Measurements from ENCODE around the gene TBPL2. TPM values are rescaled to one million over a fixed set of nuclear protein-coding genes. Genes with fewer than 3 reads are reported as not detected.
"Not testable (repeated sequence)": the region's sequence is repeated elsewhere in the genome, so short reads cannot be mapped to it uniquely, and the experiment has no call there.

The TBPL2 gene
- not detected for total RNA-seq

GRCh38 chr14:55440385-55440784 lies at the start of gene TBPL2:
Gene TBPL2 (minus strand): TSS chr14:55440616. CDS start chr14:55440449, 167 bp downstream.
- DNase-seq (ENCODE audit: low spot score), result no peak
- no peak for TF ChIP-seq CTCF (IDR thresholded peaks at IDR 0.05)
- no peak for ATAC-seq (ENCODE audit: low FRiP score)

- no peak for TF ChIP-seq CTCF (IDR thresholded peaks at IDR 0.05)
- DNase-seq (ENCODE audit: low spot score), result no peak
- no peak for ATAC-seq (ENCODE audit: low FRiP score)
Observed at GRCh38 chr14:55488204-55488603, 47.8 kb upstream of the TBPL2 start.

GRCh38 chr14:55482936-55483605 lies 42.7 kb upstream of the TBPL2 start:
- TF ChIP-seq CTCF (IDR thresholded peaks at IDR 0.05), result no peak
- ATAC-seq (ENCODE audit: low FRiP score), result no peak
- DNase-seq (ENCODE audit: low spot score), result no peak

DNA sequence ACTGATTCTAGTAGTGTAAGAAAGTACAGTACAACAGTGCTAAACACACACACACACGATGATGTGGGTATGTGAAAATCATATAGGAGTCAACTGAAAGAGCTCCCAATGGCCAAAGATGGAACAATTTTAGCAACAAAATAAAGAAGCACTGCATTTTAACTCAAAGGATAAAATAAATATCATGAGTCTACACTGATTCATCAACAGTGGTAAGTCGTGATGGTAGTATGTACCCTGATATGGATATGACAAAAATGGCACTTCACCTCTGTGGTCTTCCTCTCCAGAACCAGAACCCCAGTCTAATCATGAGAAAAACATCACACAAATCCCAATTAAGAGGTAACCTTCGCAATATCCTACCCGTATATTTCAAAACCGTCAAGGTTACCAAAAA lies 41.4 kb upstream of the TBPL2 start:
- no peak for TF ChIP-seq CTCF (IDR thresholded peaks at IDR 0.05)
- ATAC-seq (ENCODE audit: low FRiP score), result no peak
- DNase-seq (ENCODE audit: low spot score), result no peak

DNA sequence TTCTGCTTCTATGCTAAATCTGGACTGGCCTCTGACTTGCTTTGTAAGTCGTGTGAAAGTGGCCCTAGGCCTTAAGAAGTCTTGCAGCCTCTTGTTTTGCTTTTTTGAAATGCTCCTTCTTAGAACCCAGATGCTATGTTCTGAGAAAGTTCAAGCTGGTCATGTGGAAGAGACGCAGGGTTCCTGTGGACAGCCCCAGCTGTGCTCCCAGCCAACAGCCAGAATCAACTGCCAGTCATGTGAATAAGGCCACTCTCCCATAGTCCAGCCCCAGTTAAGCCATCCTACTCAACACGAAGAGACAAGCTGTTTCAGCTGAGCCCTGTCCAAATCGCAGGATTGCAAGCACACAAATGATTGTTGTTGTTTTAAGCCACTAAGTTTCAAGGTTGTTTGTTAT lies 37.3 kb upstream of the TBPL2 start:
- ATAC-seq (ENCODE audit: low FRiP score), result peak; percentile 48
- no peak for TF ChIP-seq CTCF (IDR thresholded peaks at IDR 0.05)
- no peak for DNase-seq (ENCODE audit: low spot score)

GRCh38 chr14:55476448-55476847 lies 36.0 kb upstream of the TBPL2 start:
- DNase-seq (ENCODE audit: low spot score); ATAC-seq (ENCODE audit: low FRiP score): not testable (repeated sequence)

- no peak for TF ChIP-seq CTCF (IDR thresholded peaks at IDR 0.05)
- DNase-seq (ENCODE audit: low spot score) (no peak), ATAC-seq (ENCODE audit: low FRiP score) (no peak)
Observed at GRCh38 chr14:55473786-55474185, 33.4 kb upstream of the TBPL2 start.

All from omental fat pad (tissue), 4 donors.